A549 (cell line): ENCODE measurements around the gene CTAGE9. TPM values are rescaled to one million over a fixed set of nuclear protein-coding genes. Genes with fewer than 3 reads are reported as not detected.

Experiments used
- ATAC-seq, 2 experiments: fragments of 200-7000 bp in 1 of 2; fragments of >200 bp in 1 of 2; cut with Nextera tagmentation in 1 of 2; cut with Tn5 transposase in 1 of 2; 3 replicates each; pipeline versions ENCODE4 v1.8.0 to v1.9.1; 2018 to 2020; ENCODE audit warnings: mild to moderate bottlenecking in 1 of 2, moderate library complexity in 1 of 2
- CTCF ChIA-PET: fragments of 300-600 bp; sonication (Branson Sonifier 250); formaldehyde crosslinking; extraction: SDS; loops from one replicate; lab custom pipeline; 2021; ENCODE audit warnings: antibody characterized with exemption, inconsistent platforms; lab: Yijun Ruan, JAX
- POLR2A ChIA-PET: fragments of 350-600 bp; formaldehyde crosslinking; extraction: SDS; loops from one replicate; lab custom pipeline; 2021; ENCODE audit warnings: antibody characterized with exemption, inconsistent platforms; lab: Yijun Ruan, JAX
- DNase-seq, 2 experiments: peaks; one replicate each; pipeline versions ENCODE4 v3.0.0 to v3.0.0-alpha.2; 2011 to 2016; ENCODE audit warnings: low read depth in 1 of 2, low spot score in 1 of 2
- FAIRE-seq: peaks from 2 replicates; lab custom pipeline; 2011; peaks lifted over from hg19 to GRCh38; lab: Jason Lieb, UNC
- H3K27ac ChIP-seq, 2 experiments: fragments of >200 bp; sonication (Bioruptor Twin); formaldehyde crosslinking; 3 replicates each; pipeline ENCODE4 v1.5.1; 2016 to 2017
- H3K4me1 ChIP-seq: fragments of >200 bp; sonication (Bioruptor Twin); formaldehyde crosslinking; 3 replicates; pipeline ENCODE4 v1.6.1; 2016
- H3K4me2 ChIP-seq: fragments of >200 bp; sonication (Bioruptor Twin); formaldehyde crosslinking; 3 replicates; pipeline ENCODE4 v1.6.1; 2016
- H3K4me3 ChIP-seq: fragments of >200 bp; sonication (Bioruptor Twin); formaldehyde crosslinking; 3 replicates; pipeline ENCODE4 v1.5.1; 2016
- H3K9me3 ChIP-seq: fragments of >200 bp; sonication (Bioruptor Twin); formaldehyde crosslinking; 3 replicates; pipeline ENCODE4 v1.6.1; 2016
- BHLHE40 ChIP-seq: IDR thresholded peaks from 2 replicates; pipeline ENCODE4 v1.6.1; 2012; ENCODE audit warnings: low read depth, low read length, inconsistent platforms
- CBX2 ChIP-seq: fragments of 200-600 bp; sonication (generic); IDR thresholded peaks from 2 replicates; pipeline ENCODE4 v1.6.1; 2016; ENCODE audit warnings: low read depth, mild to moderate bottlenecking, borderline replicate concordance
- CBX8 ChIP-seq: fragments of 200-600 bp; sonication (generic); IDR thresholded peaks from 2 replicates; pipeline ENCODE4 v1.6.1; 2016
- CEBPB ChIP-seq, 2 experiments: fragments of >200 bp in 1 of 2; sonication (Bioruptor Twin) in 1 of 2; formaldehyde crosslinking in 1 of 2; IDR thresholded peaks; 2 replicates each; pipeline ENCODE4 v1.6.1; 2012 to 2016
- CHD4 ChIP-seq: fragments of 200-600 bp; sonication (generic); IDR thresholded peaks from 2 replicates; pipeline ENCODE4 v1.6.1; 2016; ENCODE audit warnings: antibody characterized with exemption, mild to moderate bottlenecking, borderline replicate concordance
- FOXS1 ChIP-seq: fragments of 250-450 bp; sonication (Bioruptor Pico); IDR thresholded peaks from 2 replicates; pipeline ENCODE4 v1.5.0; 2020; ENCODE audit warnings: mild to moderate bottlenecking, moderate library complexity
- HOXB13 ChIP-seq: fragments of 250-450 bp; sonication (Bioruptor Pico); IDR thresholded peaks from 2 replicates; pipeline ENCODE4 v1.5.0; 2020; ENCODE audit warnings: low read depth, mild to moderate bottlenecking, moderate library complexity
- HOXB5 ChIP-seq: fragments of 250-450 bp; sonication (Bioruptor Pico); IDR thresholded peaks from 2 replicates; pipeline ENCODE4 v1.5.0; 2020; ENCODE audit warnings: mild to moderate bottlenecking, moderate library complexity
- JUN ChIP-seq, 2 experiments: fragments of >200 bp; sonication (Bioruptor Twin); formaldehyde crosslinking; IDR thresholded peaks; 2 replicates in 1 of 2; 3 replicates in 1 of 2; pipeline ENCODE4 v1.6.1; 2016 to 2017
- MYC ChIP-seq: IDR thresholded peaks from 2 replicates; pipeline ENCODE4 v1.6.1; 2012; ENCODE audit warnings: mild to moderate bottlenecking, inconsistent platforms, low read length, improper control_type of control experiment, borderline replicate concordance
- PHF8 ChIP-seq: fragments of 200-600 bp; sonication (generic); IDR thresholded peaks from 2 replicates; pipeline ENCODE4 v1.6.1; 2016; ENCODE audit warnings: low read depth, mild to moderate bottlenecking, antibody characterized with exemption, moderate library complexity, borderline replicate concordance
- POLR2A ChIP-seq: IDR thresholded peaks from 2 replicates; pipeline ENCODE4 v1.6.1; 2012; ENCODE audit warnings: mild to moderate bottlenecking, low read length
- RAD21 ChIP-seq, 2 experiments: fragments of >200 bp in 1 of 2; sonication (Bioruptor Twin) in 1 of 2; formaldehyde crosslinking in 1 of 2; IDR thresholded peaks in 1 of 2; conservative IDR thresholded peaks in 1 of 2; 2 replicates in 1 of 2; 3 replicates in 1 of 2; pipeline ENCODE4 v1.6.1; 2012 to 2018; ENCODE audit warnings: inconsistent platforms in 1 of 2
- RCOR1 ChIP-seq: fragments of 150-350 bp; IDR thresholded peaks from 2 replicates; pipeline ENCODE4 v1.6.1; 2014; ENCODE audit warnings: antibody characterized with exemption, low read length, low read depth
- SMC3 ChIP-seq: fragments of >200 bp; sonication (Bioruptor Twin); formaldehyde crosslinking; IDR thresholded peaks from 3 replicates; pipeline ENCODE4 v1.6.1; 2018; ENCODE audit warnings: inconsistent platforms
- TP53 ChIP-seq: fragments of 250-450 bp; sonication (Bioruptor Pico); IDR thresholded peaks from 2 replicates; pipeline ENCODE4 v1.5.0; 2021; ENCODE audit warnings: mild to moderate bottlenecking, moderate library complexity
- ZFP36 ChIP-seq: fragments of 450-650 bp; IDR thresholded peaks from 2 replicates; pipeline ENCODE4 v1.6.1; 2014; ENCODE audit warnings: borderline replicate concordance; ENCODE audit not compliant: partially characterized antibody
- ZNF302 ChIP-seq: fragments of 250-450 bp; sonication (Bioruptor Pico); IDR thresholded peaks from 2 replicates; pipeline ENCODE4 v1.9.0; 2021; ENCODE audit warnings: inconsistent platforms, mild to moderate bottlenecking, moderate library complexity
- WGBS: methylation state at CpG from one replicate; pipeline ENCODE4 v1.1.6; 2017; ENCODE audit errors: missing lambda C conversion rate; 5-methylcytosine and 5-hydroxymethylcytosine counted together
- polyA plus RNA-seq, 4 experiments: library from polyadenylated mRNA; depleted of rRNA in 3 of 4; stranded (reverse); fragments of >200 nt; fragmentation: RNase III in 1 of 4; extraction: RNeasy Plus Mini Kit Qiagen cat#74134 plus additional on column Dnase treatment in 1 of 4; gene quantifications; 2 replicates in 3 of 4; 3 replicates in 1 of 4; pipeline ENCODE4 v1.2.3, GENCODE V29; 2011 to 2017
- TF ChIP-seq, protein P1 (sequence below): fragments of 250-450 bp; sonication (Bioruptor Pico); IDR thresholded peaks from 2 replicates; pipeline ENCODE4 v1.5.0; 2021; ENCODE audit warnings: mild to moderate bottlenecking, moderate library complexity, borderline replicate concordance
- TF ChIP-seq, protein P2 (sequence below): fragments of 250-450 bp; sonication (Bioruptor Pico); IDR thresholded peaks from 2 replicates; pipeline ENCODE4 v1.5.0; 2020; ENCODE audit warnings: low read depth, mild to moderate bottlenecking, moderate library complexity
- TF ChIP-seq, protein P3 (sequence below): fragments of >200 bp; sonication (Bioruptor Twin); formaldehyde crosslinking; IDR thresholded peaks from 3 replicates; pipeline ENCODE4 v1.5.1; 2016
- TF ChIP-seq, protein P4 (sequence below): fragments of 450-650 bp; IDR thresholded peaks from 2 replicates; pipeline ENCODE4 v1.6.1; 2014; ENCODE audit warnings: antibody characterized with exemption
- TF ChIP-seq, protein P5 (sequence below): IDR thresholded peaks from 2 replicates; pipeline ENCODE4 v1.6.1; 2012
- TF ChIP-seq, protein P6 (sequence below): IDR thresholded peaks from 2 replicates; pipeline ENCODE4 v1.6.1; 2012

The CTAGE9 gene
- polyA plus RNA-seq, 2 of the 4 experiments (the other 2 are of a cell fraction), result not detected

DNA sequence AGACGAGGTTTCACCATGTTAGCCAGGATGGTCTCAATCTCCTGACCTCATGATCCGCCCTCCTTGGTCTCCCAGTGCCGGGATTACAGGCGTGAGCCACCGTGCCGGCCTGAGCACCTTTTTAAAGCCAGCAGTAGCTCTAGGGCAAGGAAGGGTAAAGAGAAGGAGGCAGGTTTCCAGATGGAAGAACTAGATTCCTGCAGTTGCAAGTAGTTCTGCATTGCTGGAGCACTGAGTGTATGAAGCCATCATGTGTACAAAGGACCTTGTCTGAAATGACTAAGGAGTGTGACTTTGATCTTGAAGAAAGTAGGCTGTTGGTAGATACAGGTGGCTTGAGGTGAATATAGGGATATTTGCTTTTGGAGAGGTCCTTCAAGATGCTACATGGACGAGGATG, 13.9 kb downstream of the CTAGE9 start:
- Histone ChIP-seq H3K4me3 (no peak overlapping the region), H3K4me2 (no peak overlapping the region), H3K9me3 (no peaks in the 10 kb centered on the region), H3K27ac (no peak overlapping the region), H3K4me1 (no peaks in the 10 kb centered on the region)
- WGBS, result 67% methylated on average over 7 of the region's 7 CpGs
- ChIA-PET POLR2A (no interaction called here), CTCF (interaction anchor here (1.9 to 4.7 kb wide), 3 partner anchors 213 to 583 kb away, joined by 4 to 72 read pairs (median 13); no protein-coding TSS in a partner anchor)
- ATAC-seq, result no peak
- DNase-seq, result no peak
- TF ChIP-seq JUN (IDR thresholded peaks at IDR 0.05) (no peak), BHLHE40 (no peak), ZNF302 (no peak), MYC (no peak)
- TF ChIP-seq, protein P1, sequence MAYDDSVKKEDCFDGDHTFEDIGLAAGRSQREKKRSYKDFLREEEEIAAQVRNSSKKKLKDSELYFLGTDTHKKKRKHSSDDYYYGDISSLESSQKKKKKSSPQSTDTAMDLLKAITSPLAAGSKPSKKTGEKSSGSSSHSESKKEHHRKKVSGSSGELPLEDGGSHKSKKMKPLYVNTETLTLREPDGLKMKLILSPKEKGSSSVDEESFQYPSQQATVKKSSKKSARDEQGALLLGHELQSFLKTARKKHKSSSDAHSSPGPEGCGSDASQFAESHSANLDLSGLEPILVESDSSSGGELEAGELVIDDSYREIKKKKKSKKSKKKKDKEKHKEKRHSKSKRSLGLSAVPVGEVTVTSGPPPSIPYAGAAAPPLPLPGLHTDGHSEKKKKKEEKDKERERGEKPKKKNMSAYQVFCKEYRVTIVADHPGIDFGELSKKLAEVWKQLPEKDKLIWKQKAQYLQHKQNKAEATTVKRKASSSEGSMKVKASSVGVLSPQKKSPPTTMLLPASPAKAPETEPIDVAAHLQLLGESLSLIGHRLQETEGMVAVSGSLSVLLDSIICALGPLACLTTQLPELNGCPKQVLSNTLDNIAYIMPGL (CRISPR knock-in tag), result no peak
- no peak for FAIRE-seq

DNA sequence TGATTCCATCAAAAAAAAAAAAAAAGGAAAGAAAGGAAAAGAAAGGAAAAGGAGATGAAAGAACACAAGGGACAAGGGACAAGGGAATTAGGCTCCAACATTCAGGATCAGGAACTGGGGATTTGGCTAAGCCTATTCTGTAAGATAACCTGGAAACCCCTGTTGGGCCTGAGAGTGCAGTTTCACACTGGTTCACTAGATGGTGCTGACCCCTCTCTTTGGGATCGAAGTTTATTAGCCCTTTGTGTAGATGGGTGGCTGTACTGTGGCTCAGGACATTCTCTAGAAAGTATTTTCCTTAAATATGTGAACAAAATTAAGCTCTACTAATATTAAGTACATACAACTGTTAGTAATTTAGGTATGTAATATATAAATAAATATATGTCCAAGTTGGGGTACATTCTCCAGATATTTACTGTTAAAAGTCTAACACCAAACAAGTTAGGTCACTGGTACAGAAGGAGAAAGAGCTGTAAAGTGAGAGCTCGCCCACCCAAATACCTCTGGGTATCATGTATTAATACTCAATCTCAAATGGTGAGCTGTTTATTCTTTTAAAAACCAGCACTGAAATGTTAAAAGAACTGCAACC, 15.9 kb downstream of the CTAGE9 start:
- no peak overlapping the region for H3K4me2 ChIP-seq
- no peaks in the 10 kb centered on the region for H3K4me1 ChIP-seq
- DNase-seq (peak; percentile 50 to 54), FAIRE-seq (no peak), ATAC-seq (peak; percentile 74 to 98; a peak in 5 of 6 replicates)
- WGBS, result 10% methylated on average over 2 of the region's 2 CpGs
- no peaks in the 10 kb centered on the region for H3K9me3 ChIP-seq
- no peak overlapping the region for H3K27ac ChIP-seq
- CTCF ChIA-PET, result interaction anchor here (0.5 to 4.7 kb wide), 29 partner anchors 9 to 839 kb away, joined by 3 to 72 read pairs (median 3); no protein-coding TSS in a partner anchor
- TF ChIP-seq, protein P2, sequence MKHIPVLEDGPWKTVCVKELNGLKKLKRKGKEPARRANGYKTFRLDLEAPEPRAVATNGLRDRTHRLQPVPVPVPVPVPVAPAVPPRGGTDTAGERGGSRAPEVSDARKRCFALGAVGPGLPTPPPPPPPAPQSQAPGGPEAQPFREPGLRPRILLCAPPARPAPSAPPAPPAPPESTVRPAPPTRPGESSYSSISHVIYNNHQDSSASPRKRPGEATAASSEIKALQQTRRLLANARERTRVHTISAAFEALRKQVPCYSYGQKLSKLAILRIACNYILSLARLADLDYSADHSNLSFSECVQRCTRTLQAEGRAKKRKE, result no peak
- TF ChIP-seq ZNF302 (no peak), TP53 (CRISPR knock-in tag) (no peak), RAD21 (conservative IDR thresholded peaks at IDR 0.05 in 1 of 2, IDR thresholded peaks at IDR 0.05 in 1 of 2) (peak; percentile 76 to 82), HOXB13 (no peak), SMC3 (peak; percentile 60)
- TF ChIP-seq, protein P3, sequence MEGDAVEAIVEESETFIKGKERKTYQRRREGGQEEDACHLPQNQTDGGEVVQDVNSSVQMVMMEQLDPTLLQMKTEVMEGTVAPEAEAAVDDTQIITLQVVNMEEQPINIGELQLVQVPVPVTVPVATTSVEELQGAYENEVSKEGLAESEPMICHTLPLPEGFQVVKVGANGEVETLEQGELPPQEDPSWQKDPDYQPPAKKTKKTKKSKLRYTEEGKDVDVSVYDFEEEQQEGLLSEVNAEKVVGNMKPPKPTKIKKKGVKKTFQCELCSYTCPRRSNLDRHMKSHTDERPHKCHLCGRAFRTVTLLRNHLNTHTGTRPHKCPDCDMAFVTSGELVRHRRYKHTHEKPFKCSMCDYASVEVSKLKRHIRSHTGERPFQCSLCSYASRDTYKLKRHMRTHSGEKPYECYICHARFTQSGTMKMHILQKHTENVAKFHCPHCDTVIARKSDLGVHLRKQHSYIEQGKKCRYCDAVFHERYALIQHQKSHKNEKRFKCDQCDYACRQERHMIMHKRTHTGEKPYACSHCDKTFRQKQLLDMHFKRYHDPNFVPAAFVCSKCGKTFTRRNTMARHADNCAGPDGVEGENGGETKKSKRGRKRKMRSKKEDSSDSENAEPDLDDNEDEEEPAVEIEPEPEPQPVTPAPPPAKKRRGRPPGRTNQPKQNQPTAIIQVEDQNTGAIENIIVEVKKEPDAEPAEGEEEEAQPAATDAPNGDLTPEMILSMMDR, result peak; percentile 63
- POLR2A ChIA-PET, result no interaction called here
- H3K4me3 ChIP-seq, result no peak overlapping the region

DNA sequence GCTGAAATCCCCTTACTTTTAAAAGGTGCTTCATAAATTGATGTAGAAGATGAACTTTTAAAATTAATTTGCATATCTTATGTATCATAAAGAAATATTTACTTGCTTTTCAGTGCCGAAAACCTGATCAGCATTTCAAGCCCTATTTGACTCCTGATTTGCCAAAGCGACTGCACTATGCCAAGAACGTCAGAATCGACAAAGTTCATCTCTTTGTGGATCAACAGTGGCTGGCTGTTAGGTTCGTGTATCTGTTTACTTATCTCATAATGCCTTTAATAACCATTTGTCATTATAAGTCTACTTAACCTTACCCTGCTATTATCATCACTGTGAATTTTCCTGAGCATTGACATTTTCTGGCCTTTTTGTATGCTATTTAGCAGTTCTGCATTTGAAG, 17.4 kb downstream of the CTAGE9 start:
- WGBS, result 50% methylated on average over 5 of the region's 5 CpGs
- POLR2A ChIA-PET, result no interaction called here
- Histone ChIP-seq H3K4me3 (no peak overlapping the region), H3K4me1 (no peaks in the 10 kb centered on the region), H3K4me2 (no peak overlapping the region), H3K9me3 (no peaks in the 10 kb centered on the region), H3K27ac (no peak overlapping the region)
- ATAC-seq (no peak), DNase-seq (no peak), FAIRE-seq (no peak)
- CTCF ChIA-PET, result interaction anchor here (1.1 to 4.7 kb wide), 3 partner anchors 23 to 221 kb away, joined by 3 to 72 read pairs (median 3); no protein-coding TSS in a partner anchor
- no peak for TF ChIP-seq TP53 (CRISPR knock-in tag)
- no peak for TF ChIP-seq HOXB5 (CRISPR knock-in tag)
- no peak for TF ChIP-seq FOXS1
- TF ChIP-seq CEBPB (IDR thresholded peaks at IDR 0.05), result no peak
- no peak for TF ChIP-seq CBX8
- no peak for TF ChIP-seq ZFP36
- TF ChIP-seq PHF8, result no peak
- TF ChIP-seq, protein P4, sequence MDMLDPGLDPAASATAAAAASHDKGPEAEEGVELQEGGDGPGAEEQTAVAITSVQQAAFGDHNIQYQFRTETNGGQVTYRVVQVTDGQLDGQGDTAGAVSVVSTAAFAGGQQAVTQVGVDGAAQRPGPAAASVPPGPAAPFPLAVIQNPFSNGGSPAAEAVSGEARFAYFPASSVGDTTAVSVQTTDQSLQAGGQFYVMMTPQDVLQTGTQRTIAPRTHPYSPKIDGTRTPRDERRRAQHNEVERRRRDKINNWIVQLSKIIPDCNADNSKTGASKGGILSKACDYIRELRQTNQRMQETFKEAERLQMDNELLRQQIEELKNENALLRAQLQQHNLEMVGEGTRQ, result no peak
- TF ChIP-seq, protein P3, result no peak
- TF ChIP-seq CHD4, result no peak
- no peak for TF ChIP-seq POLR2A
- TF ChIP-seq, protein P5, sequence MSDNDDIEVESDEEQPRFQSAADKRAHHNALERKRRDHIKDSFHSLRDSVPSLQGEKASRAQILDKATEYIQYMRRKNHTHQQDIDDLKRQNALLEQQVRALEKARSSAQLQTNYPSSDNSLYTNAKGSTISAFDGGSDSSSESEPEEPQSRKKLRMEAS, result no peak
- TF ChIP-seq RCOR1, result no peak
- TF ChIP-seq, protein P6, sequence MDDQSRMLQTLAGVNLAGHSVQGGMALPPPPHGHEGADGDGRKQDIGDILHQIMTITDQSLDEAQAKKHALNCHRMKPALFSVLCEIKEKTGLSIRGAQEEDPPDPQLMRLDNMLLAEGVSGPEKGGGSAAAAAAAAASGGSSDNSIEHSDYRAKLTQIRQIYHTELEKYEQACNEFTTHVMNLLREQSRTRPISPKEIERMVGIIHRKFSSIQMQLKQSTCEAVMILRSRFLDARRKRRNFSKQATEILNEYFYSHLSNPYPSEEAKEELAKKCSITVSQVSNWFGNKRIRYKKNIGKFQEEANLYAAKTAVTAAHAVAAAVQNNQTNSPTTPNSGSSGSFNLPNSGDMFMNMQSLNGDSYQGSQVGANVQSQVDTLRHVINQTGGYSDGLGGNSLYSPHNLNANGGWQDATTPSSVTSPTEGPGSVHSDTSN, result no peak
- no peak for TF ChIP-seq CBX2
- TF ChIP-seq BHLHE40, result no peak
